Measurements from ENCODE around the gene SNX30.

SNX30 gene

GRCh38 chr9:112890106-112891081, 139.8 kb downstream of the SNX30 start, which contains the start of gene SLC46A2:
Gene SLC46A2, minus strand, starts transcription at chr9:112890876. Its CDS starts 195 bp downstream, at chr9:112890681.
- TF ChIP-seq CTCF (IDR thresholded peaks at IDR 0.05; ENCODE audit: insufficient read depth, low read depth, low read length, missing control alignments): no peak
- DNase-seq (ENCODE audit: low read depth): no peak
- H3K4me3 ChIP-seq (ENCODE audit: low read depth, low read length): no peak within 1 kb of the TSS

GRCh38 chr9:112891521-112891920, 141.0 kb downstream of the SNX30 start:
- no peak for DNase-seq (ENCODE audit: low read depth)
- no peak overlapping the region for H3K4me3 ChIP-seq (ENCODE audit: low read depth, low read length)
- no peak for TF ChIP-seq CTCF (IDR thresholded peaks at IDR 0.05; ENCODE audit: insufficient read depth, low read depth, low read length, missing control alignments)

- no peak for DNase-seq (ENCODE audit: low read depth)
- no peak overlapping the region for H3K4me3 ChIP-seq (ENCODE audit: low read depth, low read length)
- TF ChIP-seq CTCF (IDR thresholded peaks at IDR 0.05; ENCODE audit: insufficient read depth, low read depth, low read length, missing control alignments): no peak
Observed at GRCh38 chr9:112892981-112893380, 142.4 kb downstream of the SNX30 start.

GRCh38 chr9:112894041-112894440, 143.5 kb downstream of the SNX30 start:
- no peak for DNase-seq (ENCODE audit: low read depth)
- no peak for TF ChIP-seq CTCF (IDR thresholded peaks at IDR 0.05; ENCODE audit: insufficient read depth, low read depth, low read length, missing control alignments)

GRCh38 chr9:112894699-112895098, 144.1 kb downstream of the SNX30 start:
- H3K4me3 ChIP-seq (ENCODE audit: low read depth, low read length): no peak overlapping the region
- no peak for TF ChIP-seq CTCF (IDR thresholded peaks at IDR 0.05; ENCODE audit: insufficient read depth, low read depth, low read length, missing control alignments)
- no peak for DNase-seq (ENCODE audit: low read depth)

More at GRCh38 chr9:112894041-112894440, 143.5 kb downstream of the SNX30 start:
- no peak overlapping the region for H3K4me3 ChIP-seq (ENCODE audit: low read depth, low read length)

- H3K4me3 ChIP-seq (ENCODE audit: low read depth, low read length): no peak overlapping the region
- peak; percentile 23 for DNase-seq (ENCODE audit: low read depth)
- TF ChIP-seq CTCF (IDR thresholded peaks at IDR 0.05; ENCODE audit: insufficient read depth, low read depth, low read length, missing control alignments): no peak
Observed at GRCh38 chr9:112896131-112896530, 145.6 kb downstream of the SNX30 start.

Data from GM12865 (cell line).